Panc1 (cell line): Measurements from ENCODE around the gene ABCG5.

Source experiments
- CTCF ChIP-seq: fragments of 450-650 bp; IDR thresholded peaks from 2 replicates; pipeline ENCODE4 v1.5.1; 2017; ENCODE audit warnings: mild to moderate bottlenecking
- POLR2AphosphoS5 ChIP-seq: IDR thresholded peaks from 2 replicates; pipeline ENCODE4 v1.6.1; 2012; ENCODE audit warnings: mild to moderate bottlenecking, low read depth, low read length, moderate library complexity
- SIN3A ChIP-seq: IDR thresholded peaks from 2 replicates; pipeline ENCODE4 v1.6.1; 2012; ENCODE audit warnings: low read depth, mild to moderate bottlenecking, low read length, moderate library complexity, borderline replicate concordance; ENCODE audit not compliant: insufficient read depth
- TCF7L2 ChIP-seq: IDR thresholded peaks from 2 replicates; pipeline ENCODE4 v1.6.1; 2011; ENCODE audit warnings: mild to moderate bottlenecking, low read depth, low read length, inconsistent platforms

- TF ChIP-seq CTCF (no peak), TCF7L2 (no peak), POLR2AphosphoS5 (no peak), SIN3A (no peak)
Measured at GRCh38 chr2:43778233-43778632, 60.4 kb downstream of the ABCG5 start.
